Measurements from ENCODE around the gene ABCG1.

The ABCG1 gene

DNA sequence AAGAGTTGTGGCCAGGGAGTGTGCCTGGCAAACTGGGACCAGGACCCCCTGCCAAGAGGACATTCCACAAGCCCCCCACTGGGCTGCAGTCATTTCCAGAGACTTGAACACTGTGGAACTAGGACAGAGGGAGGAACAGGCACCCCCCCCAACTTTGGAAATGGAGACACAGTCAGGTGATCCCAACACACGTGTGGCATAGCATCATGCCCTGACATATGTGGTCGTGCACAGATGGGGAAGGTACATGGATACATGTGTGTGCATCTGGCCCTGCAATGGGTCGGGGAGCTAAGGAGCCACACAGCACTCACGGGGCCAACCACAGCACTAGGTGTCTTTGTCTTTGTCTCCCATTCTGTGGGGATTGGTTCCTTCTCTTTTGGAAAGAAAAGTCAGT, 102.9 kb downstream of the ABCG1 start:
- H3K27me3 ChIP-seq (ENCODE audit: insufficient read depth, low read length): no peaks in the 10 kb centered on the region
- no peak overlapping the region for H3K4me3 ChIP-seq (ENCODE audit: low read length)
- H3K9me3 ChIP-seq (ENCODE audit: insufficient read depth, low read depth, low read length): no peaks in the 10 kb centered on the region
- H3K27ac ChIP-seq (ENCODE audit: low read depth, low read length): no peak overlapping the region
- H3K36me3 ChIP-seq (ENCODE audit: insufficient read depth, low read length): no peaks in the 10 kb centered on the region
- peaks cover 9% of the 10 kb centered on the region; the same call in 1 of the 2 replicates for H3K4me1 ChIP-seq (ENCODE audit: insufficient read depth, low read length)
- WGBS: 95% methylated on average over 4 of the region's 4 CpGs
- H3K9ac ChIP-seq (ENCODE audit: low read depth, low read length): no peak overlapping the region

DNA sequence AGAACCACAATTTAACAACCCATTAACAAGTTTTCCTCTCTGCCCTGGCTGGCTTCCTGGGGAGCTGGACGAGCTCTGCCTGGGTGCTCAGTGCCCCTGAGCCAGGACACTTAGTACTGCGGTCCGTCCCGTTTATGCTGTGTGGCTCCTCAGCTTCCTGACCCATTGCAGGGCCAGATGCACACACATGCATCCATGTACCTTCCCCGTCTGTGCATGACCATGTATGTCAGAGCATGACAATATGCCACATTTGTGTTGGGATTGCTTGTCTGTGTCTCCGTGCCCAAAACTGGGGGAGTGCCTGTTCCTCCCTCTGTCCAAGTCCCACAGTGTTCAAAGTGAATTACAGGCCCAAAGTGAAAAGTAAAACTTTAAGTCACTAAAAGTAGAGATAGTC, 106.0 kb downstream of the ABCG1 start:
- H3K9ac ChIP-seq (ENCODE audit: low read depth, low read length): no peak overlapping the region
- H3K4me3 ChIP-seq (ENCODE audit: low read length): no peak overlapping the region
- no peak overlapping the region for H3K27ac ChIP-seq (ENCODE audit: low read depth, low read length)
- H3K27me3 ChIP-seq (ENCODE audit: insufficient read depth, low read length): no peaks in the 10 kb centered on the region
- WGBS: 87% methylated on average over 6 of the region's 6 CpGs
- H3K36me3 ChIP-seq (ENCODE audit: insufficient read depth, low read length): no peaks in the 10 kb centered on the region
- no peaks in the 10 kb centered on the region; the same call in 1 of the 2 replicates for H3K4me1 ChIP-seq (ENCODE audit: insufficient read depth, low read length)
- H3K9me3 ChIP-seq (ENCODE audit: insufficient read depth, low read depth, low read length): peaks cover 5% of the 10 kb centered on the region; the same call in 1 of the 2 replicates

DNA sequence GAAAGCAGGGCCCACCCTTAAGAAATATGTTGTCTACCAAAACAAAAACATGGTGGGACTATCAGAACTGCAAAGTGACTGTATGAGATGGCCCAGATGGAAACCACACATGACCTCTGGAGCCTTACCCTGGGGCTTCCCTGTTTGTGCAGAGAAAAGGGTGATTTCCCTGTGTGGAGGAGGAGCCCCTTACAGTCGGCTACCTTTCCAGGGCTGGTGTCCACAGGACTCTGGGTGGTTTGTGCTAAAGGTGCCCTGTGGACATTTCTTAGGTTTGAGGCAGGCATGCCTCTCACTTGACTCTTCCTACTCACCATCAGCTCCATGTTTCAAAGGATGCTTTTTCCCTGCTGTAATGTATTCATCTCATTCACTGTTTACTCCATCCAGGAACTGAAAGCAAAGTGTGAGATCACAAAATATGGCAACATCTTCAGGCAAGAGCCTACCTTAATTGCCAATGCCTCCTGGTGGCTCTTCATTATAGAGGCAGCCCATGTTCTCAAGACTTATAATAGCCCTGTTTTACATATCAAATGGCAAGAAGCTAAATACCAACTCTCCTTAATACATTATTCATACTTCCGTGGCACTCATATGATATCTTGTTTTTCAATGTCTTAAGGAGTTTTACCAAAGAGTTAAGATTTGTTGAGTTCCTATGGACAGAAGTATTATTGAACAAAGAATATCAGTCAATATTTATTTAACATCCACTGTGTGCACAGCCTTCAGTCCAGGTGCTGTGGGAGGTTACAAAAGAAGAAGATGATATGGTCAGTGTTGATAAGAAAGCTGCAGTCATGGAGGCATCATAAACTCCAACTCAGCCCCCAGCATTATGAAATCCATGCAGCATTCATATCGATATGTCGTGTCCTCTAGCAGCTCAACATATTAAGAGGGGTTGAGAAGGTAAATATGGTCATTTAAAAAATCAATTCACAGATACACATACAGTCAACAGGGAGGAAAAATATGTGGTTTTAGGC, 111.7 kb downstream of the ABCG1 start:
- WGBS: 100% methylated on average over 1 of the region's 4 CpGs
- Histone ChIP-seq H3K9ac (ENCODE audit: low read depth, low read length) (no peak overlapping the region), H3K27me3 (ENCODE audit: insufficient read depth, low read length) (no peaks in the 10 kb centered on the region), H3K4me1 (ENCODE audit: insufficient read depth, low read length) (peaks cover 3% of the 10 kb centered on the region; the same call in 1 of the 2 replicates), H3K36me3 (ENCODE audit: insufficient read depth, low read length) (no peaks in the 10 kb centered on the region), H3K4me3 (ENCODE audit: low read length) (no peak overlapping the region), H3K9me3 (ENCODE audit: insufficient read depth, low read depth, low read length) (peaks cover 11% of the 10 kb centered on the region; the same call in 1 of the 2 replicates), H3K27ac (ENCODE audit: low read depth, low read length) (no peak overlapping the region)

DNA sequence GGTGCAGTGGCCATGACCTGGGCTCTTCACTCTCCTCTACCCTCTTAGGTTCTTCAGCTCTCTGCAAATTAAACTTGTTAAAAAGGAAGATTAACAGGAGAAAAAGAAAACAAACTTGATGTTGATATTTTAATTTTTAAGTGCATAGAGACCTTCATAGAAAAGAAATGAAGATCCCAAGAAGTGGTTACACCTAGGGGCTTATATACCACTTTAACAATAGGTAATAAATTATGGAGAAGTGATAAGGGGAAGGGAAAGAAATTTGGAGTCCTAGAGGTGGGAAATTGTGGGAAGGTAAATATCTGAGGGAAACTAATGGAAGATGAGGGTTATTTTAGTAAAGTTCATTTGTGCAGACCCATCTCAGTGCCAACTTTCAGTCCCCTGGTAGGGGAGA, 112.7 kb downstream of the ABCG1 start:
- no peak overlapping the region for H3K4me3 ChIP-seq (ENCODE audit: low read length)
- H3K9me3 ChIP-seq (ENCODE audit: insufficient read depth, low read depth, low read length): peaks cover 11% of the 10 kb centered on the region; the same call in 1 of the 2 replicates
- H3K9ac ChIP-seq (ENCODE audit: low read depth, low read length): no peak overlapping the region
- no peak overlapping the region for H3K27ac ChIP-seq (ENCODE audit: low read depth, low read length)
- no peaks in the 10 kb centered on the region for H3K27me3 ChIP-seq (ENCODE audit: insufficient read depth, low read length)
- H3K36me3 ChIP-seq (ENCODE audit: insufficient read depth, low read length): no peaks in the 10 kb centered on the region
- H3K4me1 ChIP-seq (ENCODE audit: insufficient read depth, low read length): peaks cover 12% of the 10 kb centered on the region

DNA sequence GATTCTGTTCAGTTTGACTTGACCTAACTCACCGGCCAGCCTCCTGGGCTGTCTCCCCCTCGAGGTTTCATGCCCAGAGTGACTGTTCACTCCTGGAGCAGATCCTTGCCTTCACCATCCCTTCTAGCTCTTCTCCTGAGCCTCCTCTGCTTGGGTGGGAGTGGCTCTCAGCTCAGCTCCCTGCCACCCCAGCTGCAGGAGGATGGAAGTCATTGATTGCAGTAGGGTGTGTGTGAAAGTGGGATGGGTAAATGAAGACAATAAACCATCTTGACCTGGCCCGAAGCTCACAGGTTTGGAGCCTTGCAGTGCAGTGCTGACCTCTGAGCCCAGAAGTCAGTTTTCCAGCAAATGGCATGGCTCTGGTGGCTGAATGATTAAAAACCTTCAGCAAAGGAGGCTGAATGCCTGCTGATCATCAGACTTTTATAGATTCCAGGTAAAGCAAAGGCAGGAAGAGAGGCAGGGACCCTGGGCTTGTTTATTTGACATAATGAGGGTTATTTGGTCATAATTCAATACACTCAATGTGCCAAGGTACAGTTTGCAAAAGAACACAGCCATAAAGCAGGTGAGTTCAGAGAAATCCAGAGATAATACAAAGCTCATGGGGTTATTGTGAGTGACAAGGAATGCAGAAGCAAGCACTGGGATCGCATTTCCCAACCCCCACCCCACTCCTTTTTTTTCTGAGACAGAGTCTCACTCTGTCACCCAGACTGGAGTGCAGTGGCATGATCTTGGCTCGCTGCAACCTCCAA, 113.8 kb downstream of the ABCG1 start:
- Histone ChIP-seq H3K4me3 (ENCODE audit: low read length) (no peak overlapping the region), H3K9me3 (ENCODE audit: insufficient read depth, low read depth, low read length) (peaks cover 11% of the 10 kb centered on the region; the same call in 1 of the 2 replicates), H3K27ac (ENCODE audit: low read depth, low read length) (no peak overlapping the region), H3K36me3 (ENCODE audit: insufficient read depth, low read length) (no peaks in the 10 kb centered on the region), H3K27me3 (ENCODE audit: insufficient read depth, low read length) (no peaks in the 10 kb centered on the region), H3K9ac (ENCODE audit: low read depth, low read length) (no peak overlapping the region), H3K4me1 (ENCODE audit: insufficient read depth, low read length) (peaks cover 18% of the 10 kb centered on the region)
- 90% methylated on average over 5 of the region's 5 CpGs for WGBS

DNA sequence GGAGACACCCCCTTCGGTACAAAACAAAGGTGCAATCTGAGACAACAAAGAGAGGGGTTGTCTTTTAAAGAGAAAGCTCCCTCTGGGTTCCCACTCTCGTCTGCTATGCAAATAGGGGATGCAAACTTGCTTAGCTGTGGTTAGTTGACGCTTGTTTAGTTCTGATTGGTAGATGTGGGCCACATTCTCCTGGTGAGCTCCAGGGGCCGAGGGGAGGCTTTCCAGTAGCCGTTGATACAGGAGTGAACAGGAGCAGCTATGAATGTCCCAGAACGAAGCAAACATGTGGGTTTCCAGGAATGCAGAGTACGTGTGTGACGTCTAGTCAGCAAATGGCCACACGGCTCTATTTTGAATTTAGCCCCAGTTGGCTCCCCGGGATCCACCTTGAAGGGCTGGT, 117.1 kb downstream of the ABCG1 start:
- 32% methylated on average over 10 of the region's 10 CpGs for WGBS
- Histone ChIP-seq H3K9ac (ENCODE audit: low read depth, low read length) (peak overlapping the region; percentile 63), H3K4me3 (ENCODE audit: low read length) (no peak overlapping the region; the same call in 1 of the 2 replicates), H3K27ac (ENCODE audit: low read depth, low read length) (peak overlapping the region; percentile 69; the same call in 1 of the 2 replicates), H3K36me3 (ENCODE audit: insufficient read depth, low read length) (no peaks in the 10 kb centered on the region), H3K4me1 (ENCODE audit: insufficient read depth, low read length) (peaks cover 18% of the 10 kb centered on the region), H3K9me3 (ENCODE audit: insufficient read depth, low read depth, low read length) (0 out of 2 replicates have a peak, but pooled peaks cover 5% of the 10 kb centered on the region), H3K27me3 (ENCODE audit: insufficient read depth, low read length) (no peaks in the 10 kb centered on the region)

DNA sequence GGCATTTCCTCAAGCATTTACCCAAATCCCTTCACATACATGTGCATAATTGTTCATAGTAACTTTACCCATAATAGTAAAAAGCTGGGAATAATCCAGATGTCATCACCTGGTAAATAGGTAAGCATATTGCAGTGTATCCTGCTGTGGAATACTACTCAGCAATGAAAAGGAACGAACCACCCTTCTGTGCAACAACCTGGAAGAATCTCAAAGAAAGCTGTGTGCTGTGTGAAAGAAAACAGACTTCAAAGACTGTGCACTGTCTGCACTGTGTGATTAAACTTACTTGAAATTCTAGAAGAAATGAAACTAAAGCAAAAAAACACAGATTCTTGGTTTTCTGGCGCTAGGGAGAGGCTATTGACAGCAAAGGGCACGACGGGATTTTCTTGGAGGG, 118.3 kb downstream of the ABCG1 start:
- Histone ChIP-seq H3K9ac (ENCODE audit: low read depth, low read length) (no peak overlapping the region), H3K4me1 (ENCODE audit: insufficient read depth, low read length) (peaks cover 18% of the 10 kb centered on the region), H3K9me3 (ENCODE audit: insufficient read depth, low read depth, low read length) (no peaks in the 10 kb centered on the region), H3K27me3 (ENCODE audit: insufficient read depth, low read length) (no peaks in the 10 kb centered on the region), H3K4me3 (ENCODE audit: low read length) (no peak overlapping the region), H3K27ac (ENCODE audit: low read depth, low read length) (no peak overlapping the region), H3K36me3 (ENCODE audit: insufficient read depth, low read length) (no peaks in the 10 kb centered on the region)
- WGBS: 95% methylated on average over 4 of the region's 4 CpGs

DNA sequence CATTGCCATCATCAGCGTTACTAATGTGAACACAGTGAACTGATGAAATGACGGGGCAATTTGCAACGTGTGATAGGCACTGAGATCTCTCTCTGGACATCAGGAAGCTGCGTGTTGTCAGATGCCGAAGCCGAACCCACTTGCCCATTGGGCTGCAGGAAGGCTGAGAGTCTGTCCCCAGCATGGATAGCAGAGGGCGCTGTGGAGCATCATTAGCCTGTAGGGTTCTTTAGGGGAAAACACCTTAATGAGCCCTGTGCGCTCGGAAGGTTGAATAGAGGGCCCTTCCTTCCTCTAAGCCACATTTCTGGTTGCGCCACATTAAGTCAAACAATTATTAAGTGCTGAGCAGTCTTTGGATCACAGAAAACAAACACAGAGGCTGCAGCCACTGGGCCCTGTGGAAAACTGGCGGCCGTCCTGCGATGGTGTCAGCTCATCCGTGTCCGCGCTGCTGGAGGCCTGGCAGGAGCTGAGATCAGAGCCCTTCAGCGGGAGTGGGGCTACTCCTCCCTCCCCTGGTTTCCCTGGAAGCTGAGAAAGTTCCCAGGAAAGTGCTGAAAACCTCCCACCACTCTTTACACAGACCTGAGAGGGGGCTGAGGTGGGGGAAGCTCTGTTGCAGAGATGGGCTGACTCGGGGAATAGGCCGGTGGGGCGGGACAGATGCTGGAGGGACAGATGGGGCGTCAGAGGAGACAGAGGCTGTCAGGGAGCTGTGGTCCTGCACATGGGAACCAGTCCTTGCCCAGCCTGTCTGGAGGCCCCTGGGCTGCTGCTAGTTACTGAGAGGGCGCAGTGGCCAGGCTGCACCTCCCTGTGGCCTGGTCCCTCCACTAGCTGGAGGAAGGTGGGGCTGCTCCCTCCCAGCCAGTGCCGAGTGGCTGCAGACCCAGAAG, 119.1 kb downstream of the ABCG1 start:
- no peak overlapping the region for H3K4me3 ChIP-seq (ENCODE audit: low read length)
- peaks cover 18% of the 10 kb centered on the region for H3K4me1 ChIP-seq (ENCODE audit: insufficient read depth, low read length)

DNA sequence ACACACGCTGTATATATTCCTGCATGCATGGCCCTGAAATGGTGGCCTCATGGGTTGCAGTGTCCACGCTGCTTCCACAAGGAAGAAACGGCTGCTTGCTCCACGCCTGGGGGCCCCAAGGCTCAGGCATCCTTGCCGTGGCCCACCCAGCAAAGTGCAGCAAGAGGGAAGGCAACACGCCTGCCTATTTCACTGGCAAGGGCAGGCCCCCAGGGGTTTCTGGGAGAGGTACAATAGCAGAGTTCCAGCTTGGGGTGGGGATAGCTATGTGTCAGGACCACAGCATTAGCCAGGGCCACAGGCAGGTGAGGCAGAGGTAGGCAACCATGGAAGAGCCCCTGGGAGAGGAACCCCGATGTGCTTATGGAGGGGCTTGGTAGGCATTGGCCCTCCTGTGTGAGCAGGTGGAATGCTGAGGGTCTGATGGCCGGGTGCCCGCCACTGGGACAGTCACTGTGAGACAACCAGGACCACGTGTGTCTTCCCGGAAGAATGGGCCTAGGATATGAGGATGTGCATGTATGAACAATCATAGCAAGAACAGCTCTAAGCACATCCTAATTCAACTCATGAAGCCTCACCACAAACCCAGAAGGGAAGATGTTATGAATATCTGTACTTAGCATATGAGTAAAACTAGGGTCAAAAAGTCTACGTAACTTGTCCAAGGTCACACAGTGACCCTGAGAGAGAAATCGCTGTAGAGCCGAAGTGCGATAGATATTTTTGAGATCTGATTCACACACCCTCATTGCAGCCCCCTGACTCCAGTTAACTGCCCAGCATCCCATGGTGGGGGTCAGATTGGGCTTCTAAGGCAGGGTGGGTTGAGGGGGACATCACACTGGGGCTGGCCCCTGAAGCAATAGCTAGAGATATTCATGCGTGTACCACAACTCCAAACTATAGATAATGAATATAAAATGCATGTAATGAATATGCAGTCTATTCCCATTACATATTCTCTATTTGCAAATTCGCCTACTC, 120.1 kb downstream of the ABCG1 start:
- H3K9ac ChIP-seq (ENCODE audit: low read depth, low read length): no peak overlapping the region
- no peak overlapping the region for H3K27ac ChIP-seq (ENCODE audit: low read depth, low read length)
- peaks cover 18% of the 10 kb centered on the region for H3K4me1 ChIP-seq (ENCODE audit: insufficient read depth, low read length)
- no peaks in the 10 kb centered on the region for H3K36me3 ChIP-seq (ENCODE audit: insufficient read depth, low read length)
- H3K9me3 ChIP-seq (ENCODE audit: insufficient read depth, low read depth, low read length): no peaks in the 10 kb centered on the region
- H3K27me3 ChIP-seq (ENCODE audit: insufficient read depth, low read length): no peaks in the 10 kb centered on the region
- 95% methylated on average over 16 of the region's 17 CpGs for whole genome bisulfite sequencing
- no peak overlapping the region for H3K4me3 ChIP-seq (ENCODE audit: low read length)

More for the DNA sequence above, 119.1 kb downstream of the ABCG1 start:
- Histone ChIP-seq H3K27me3 (ENCODE audit: insufficient read depth, low read length) (no peaks in the 10 kb centered on the region), H3K36me3 (ENCODE audit: insufficient read depth, low read length) (no peaks in the 10 kb centered on the region), H3K9me3 (ENCODE audit: insufficient read depth, low read depth, low read length) (no peaks in the 10 kb centered on the region), H3K9ac (ENCODE audit: low read depth, low read length) (no peak overlapping the region), H3K27ac (ENCODE audit: low read depth, low read length) (no peak overlapping the region)
- WGBS: 73% methylated on average over 23 of the region's 23 CpGs

All from HUES64 (cell line).